ENCODE data around the gene OTUB1.

OTUB1 gene

DNA sequence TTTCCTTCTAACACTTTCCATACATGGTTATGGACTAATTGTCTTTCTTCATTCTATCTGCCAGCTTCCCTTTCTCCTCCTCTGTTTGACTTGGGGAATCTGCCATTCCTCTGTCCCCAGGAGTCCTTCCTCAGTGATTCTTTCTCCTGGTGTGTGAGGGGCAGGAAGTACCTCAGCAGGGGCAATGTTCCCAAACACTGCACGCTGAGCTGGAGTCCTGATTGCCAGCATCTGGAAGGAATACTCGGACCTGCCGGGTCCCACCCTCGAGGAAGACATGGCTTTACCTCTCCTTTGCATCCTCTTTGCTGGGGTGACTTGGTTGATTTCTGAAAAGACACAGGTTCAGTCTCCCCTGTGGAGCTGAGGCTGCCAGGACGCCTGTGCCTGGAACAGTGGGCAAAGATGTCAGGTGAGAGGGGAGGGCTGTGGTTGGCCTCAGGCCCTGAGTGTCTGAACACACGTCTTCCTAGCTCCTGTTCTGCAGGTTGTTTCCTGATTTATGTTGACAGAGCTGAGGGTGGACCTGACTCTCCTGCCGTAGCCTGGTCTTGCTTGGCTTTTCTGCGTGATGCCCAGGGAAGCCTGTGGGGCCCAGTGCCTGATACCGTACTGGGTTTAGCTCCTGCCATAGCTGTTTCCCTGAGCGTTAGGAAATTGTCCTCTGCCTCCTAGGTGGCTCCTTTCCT, 7.5 kb upstream of the OTUB1 start:
- no peak overlapping the region for H3K4me3 ChIP-seq (ENCODE audit: low read depth, low read length)
- in situ Hi-C loops (cut with HindIII; ENCODE audit: low sequenced_read_pairs): no loop called here
- DNase-seq (ENCODE audit: low read depth, low spot score): no peak
- TF ChIP-seq, protein P1, sequence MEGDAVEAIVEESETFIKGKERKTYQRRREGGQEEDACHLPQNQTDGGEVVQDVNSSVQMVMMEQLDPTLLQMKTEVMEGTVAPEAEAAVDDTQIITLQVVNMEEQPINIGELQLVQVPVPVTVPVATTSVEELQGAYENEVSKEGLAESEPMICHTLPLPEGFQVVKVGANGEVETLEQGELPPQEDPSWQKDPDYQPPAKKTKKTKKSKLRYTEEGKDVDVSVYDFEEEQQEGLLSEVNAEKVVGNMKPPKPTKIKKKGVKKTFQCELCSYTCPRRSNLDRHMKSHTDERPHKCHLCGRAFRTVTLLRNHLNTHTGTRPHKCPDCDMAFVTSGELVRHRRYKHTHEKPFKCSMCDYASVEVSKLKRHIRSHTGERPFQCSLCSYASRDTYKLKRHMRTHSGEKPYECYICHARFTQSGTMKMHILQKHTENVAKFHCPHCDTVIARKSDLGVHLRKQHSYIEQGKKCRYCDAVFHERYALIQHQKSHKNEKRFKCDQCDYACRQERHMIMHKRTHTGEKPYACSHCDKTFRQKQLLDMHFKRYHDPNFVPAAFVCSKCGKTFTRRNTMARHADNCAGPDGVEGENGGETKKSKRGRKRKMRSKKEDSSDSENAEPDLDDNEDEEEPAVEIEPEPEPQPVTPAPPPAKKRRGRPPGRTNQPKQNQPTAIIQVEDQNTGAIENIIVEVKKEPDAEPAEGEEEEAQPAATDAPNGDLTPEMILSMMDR (IDR thresholded peaks at IDR 0.05; ENCODE audit: low read depth, low read length): no peak

DNA sequence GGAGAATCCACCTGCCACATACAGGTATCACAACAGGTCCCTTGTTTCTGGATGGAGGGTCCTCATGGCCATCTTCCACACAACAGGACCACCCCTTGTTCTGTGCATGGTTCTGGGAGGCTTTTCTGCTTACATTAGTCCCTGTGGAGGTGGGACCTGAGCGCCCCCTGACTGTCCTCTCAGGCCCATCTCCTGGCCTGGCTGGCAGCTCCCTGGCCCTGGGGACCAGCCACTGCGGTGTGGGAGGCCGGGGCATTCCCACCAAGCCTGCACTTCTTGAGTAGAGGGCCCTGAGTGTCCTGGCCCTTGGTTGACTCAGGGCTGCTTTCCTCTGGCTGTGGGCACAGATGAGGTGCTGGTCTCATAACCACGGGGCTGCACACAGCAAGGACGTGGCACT, 6.8 kb upstream of the OTUB1 start:
- H3K4me3 ChIP-seq (ENCODE audit: low read depth, low read length): no peak overlapping the region
- no peak for DNase-seq (ENCODE audit: low read depth, low spot score)
- in situ Hi-C loops (cut with HindIII; ENCODE audit: low sequenced_read_pairs): no loop called here
- TF ChIP-seq, protein P1 (IDR thresholded peaks at IDR 0.05; ENCODE audit: low read depth, low read length): no peak

DNA sequence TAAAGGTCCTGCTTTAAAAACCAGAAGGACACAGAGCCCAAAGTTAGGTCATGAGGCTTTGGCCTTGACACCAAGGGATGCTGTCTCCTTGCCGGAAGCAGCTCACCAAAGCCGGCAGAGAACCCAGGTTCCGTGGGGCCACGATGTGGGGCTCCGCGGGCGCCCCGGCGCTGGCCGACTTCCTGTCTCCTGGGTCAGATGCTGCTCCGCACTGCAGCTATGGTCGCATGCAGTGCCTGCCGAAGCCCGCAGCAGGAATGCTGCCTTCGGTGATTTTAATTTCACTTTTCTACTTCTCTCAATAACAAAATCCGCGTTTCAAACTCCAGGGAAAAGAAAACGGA, 454 bp upstream of the OTUB1 start:
- in situ Hi-C loops (cut with HindIII; ENCODE audit: low sequenced_read_pairs): no loop called here
- DNase-seq (ENCODE audit: low read depth, low spot score): no peak
- TF ChIP-seq, protein P1 (IDR thresholded peaks at IDR 0.05; ENCODE audit: low read depth, low read length): no peak

DNA sequence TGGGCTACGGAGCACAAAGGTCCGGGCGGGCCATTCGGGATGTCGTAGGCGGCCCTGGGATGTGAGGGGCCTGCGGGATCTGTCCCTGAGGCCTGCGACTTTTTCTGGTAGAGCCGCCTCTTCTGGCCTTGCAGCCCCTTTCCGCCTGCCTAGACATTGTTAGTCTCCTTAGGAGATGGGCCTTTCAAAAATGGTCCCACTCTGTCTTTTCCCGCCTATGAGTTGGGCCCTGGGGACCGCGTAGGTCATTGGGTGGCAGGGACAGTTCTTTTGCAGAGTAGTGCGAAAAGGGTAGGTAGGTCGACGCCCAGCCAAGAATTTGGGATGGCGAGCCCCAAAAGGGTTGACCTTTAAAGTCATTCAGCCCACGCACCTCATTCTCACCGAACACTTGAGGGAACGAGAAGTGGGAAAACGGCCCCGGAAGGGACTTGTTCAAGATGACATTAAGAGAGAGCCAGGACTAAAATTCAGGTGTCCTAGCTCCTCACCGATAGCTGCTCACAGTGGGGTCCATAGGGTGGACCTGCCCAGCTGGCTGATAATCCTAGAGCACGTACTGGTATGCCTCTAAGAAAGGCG, 785 bp downstream of the OTUB1 start:
- DNase-seq (ENCODE audit: low read depth, low spot score): no peak
- in situ Hi-C loops (cut with HindIII; ENCODE audit: low sequenced_read_pairs): no loop called here
- TF ChIP-seq, protein P1 (IDR thresholded peaks at IDR 0.05; ENCODE audit: low read depth, low read length): no peak
- H3K4me3 ChIP-seq (ENCODE audit: low read depth, low read length): peak overlapping the region; percentile 82

More for the DNA sequence above, 454 bp upstream of the OTUB1 start:
- peak overlapping the region; percentile 82 for H3K4me3 ChIP-seq (ENCODE audit: low read depth, low read length)

DNA sequence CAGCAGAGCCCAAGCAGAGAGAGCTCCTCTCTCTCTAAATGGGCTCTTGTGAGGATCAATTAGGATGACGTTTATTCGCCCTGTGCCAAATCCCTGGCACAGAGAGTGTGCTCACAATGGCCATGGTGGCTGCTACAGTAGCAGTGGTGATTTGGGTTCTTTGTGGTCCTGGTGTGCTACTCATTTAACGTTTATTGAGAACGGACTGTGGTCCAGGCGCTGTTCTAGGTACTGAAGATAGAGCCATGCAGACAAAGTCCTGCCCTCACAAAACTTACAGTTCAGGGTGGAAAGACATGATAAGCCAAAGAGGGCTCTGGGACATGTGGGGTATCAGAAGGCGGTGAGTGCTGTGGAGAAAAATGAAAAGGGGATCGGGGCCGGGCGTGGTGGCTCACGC, 5.3 kb downstream of the OTUB1 start:
- in situ Hi-C loops (cut with HindIII; ENCODE audit: low sequenced_read_pairs): no loop called here
- no peak for DNase-seq (ENCODE audit: low read depth, low spot score)
- H3K4me3 ChIP-seq (ENCODE audit: low read depth, low read length): no peak overlapping the region
- TF ChIP-seq, protein P1 (IDR thresholded peaks at IDR 0.05; ENCODE audit: low read depth, low read length): no peak

DNA sequence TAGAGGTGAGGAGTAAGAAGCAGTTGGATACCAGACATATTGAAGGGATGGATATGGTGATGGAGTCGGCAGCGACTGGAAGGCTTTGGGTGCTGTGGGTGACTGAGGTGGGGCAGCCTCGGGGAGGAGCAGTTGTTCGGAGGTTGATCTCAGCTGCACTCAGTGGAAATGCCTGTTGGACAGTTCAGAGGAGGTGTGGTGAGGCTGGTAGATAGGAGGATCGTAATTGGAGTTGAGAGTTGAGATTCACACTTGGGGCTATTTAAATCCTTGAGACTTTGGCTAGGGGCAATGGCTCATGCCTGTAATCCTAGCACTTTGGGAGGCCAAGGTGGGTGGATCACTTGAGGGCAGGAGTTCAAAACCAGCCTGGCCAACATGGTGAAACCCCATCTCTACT, 6.9 kb downstream of the OTUB1 start:
- TF ChIP-seq, protein P1 (IDR thresholded peaks at IDR 0.05; ENCODE audit: low read depth, low read length): no peak
- no peak for DNase-seq (ENCODE audit: low read depth, low spot score)
- no peak overlapping the region for H3K4me3 ChIP-seq (ENCODE audit: low read depth, low read length)
- in situ Hi-C loops (cut with HindIII; ENCODE audit: low sequenced_read_pairs): no loop called here
